T-helper 22 cell (primary cell): Measurements from ENCODE around the gene ZSWIM9.

Source experiments
- DNase-seq: peaks from one replicate; pipeline ENCODE4 v3.0.0-alpha.2; 2020; ENCODE audit warnings: low read depth

The ZSWIM9 gene

DNA sequence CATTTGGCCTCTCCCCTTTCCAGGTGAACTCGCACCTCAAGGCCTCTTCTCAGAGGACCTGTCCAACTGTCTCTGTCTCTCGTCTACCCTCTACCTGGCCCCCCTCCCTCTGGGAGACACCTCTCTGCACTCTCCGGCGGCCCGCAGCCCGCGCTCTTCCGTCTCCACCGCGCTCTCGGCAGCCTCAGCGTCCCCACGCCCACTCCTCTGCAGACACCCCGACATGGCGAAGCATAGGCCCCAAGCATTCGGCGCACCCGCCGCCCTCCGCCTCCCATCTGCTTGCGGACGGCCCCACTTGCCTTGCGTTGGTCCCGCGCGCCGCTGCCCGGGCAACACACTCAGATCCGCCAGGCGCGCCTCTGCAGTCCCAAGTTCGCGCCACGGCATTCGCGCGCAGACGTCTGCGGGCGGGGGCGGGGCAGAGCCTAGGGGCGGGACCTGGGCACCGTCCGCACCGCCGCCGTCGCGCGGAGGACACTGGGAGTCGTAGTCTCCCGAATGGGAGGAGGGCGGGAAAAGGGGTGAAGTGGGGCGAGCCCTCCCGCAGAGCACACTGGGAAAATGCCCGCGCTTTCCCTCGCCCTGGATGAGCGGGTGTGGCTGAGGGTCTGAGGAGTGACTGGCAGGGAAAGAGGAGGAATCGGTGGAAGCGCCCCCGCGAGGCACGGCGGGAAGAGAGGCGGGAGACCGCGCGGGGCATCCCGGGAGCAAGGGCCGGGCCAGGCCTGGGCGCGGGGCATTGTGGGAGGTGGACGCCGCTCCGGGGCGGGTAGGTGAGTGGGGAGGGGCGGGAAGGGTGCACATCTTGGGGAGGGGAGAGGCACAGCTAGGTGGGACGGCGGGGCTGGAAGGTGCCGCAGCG is at the start of gene ZSWIM9, which contains the start of gene LIG1:
Gene ZSWIM9 (plus strand): TSS at position 742 of the 865 bp plus-strand sequence. CDS start 1,123 bp downstream, outside the sequence.
Gene LIG1 (minus strand): TSS at position 406 of the 865 bp plus-strand sequence. CDS start 4,778 bp downstream, outside the sequence.
- peak; percentile 84 for DNase-seq

DNA sequence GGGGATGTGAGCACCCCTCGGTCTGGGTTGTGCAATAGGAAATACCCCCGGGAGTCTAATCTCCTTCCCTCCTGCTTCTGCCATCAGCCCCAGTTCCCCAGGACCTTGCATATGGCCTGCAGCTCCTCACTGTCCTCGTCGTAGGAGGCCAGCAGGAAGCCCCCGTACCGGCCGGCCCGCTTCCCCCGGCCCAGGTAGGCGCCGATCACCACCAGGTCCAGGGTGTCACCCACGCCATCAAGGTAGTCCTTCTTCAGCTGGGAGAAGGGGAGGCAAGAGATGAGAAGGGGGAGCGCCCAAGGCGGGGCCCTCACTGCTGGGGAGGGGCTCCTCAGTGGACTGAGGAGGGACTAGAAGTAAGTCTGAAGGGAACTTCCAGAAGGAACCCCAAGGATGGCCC is 49.4 kb upstream of the ZSWIM9 start:
- no peak for DNase-seq

DNA sequence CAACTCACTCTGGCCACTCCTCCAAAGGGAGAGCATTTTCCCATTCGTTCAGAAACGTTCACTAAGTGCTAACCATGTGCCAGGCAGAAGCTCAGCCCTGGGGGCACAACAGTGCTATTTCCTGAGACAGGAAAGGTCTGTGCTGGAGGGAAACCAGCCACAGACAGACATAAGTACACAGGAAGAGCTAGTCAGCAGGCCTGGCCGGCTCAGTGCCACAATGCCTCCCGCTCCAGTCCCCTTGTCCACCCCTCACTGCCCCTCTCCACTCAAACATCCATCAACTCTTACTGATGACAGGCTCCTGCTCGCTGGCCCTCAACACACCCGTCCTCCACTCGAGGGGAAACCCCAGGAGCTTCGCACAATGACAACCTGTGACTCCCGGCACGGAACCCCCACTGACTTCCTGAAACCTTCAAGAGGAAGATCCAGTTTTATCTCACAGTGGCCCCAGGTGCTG is 48.5 kb upstream of the ZSWIM9 start:
- DNase-seq, result no peak

DNA sequence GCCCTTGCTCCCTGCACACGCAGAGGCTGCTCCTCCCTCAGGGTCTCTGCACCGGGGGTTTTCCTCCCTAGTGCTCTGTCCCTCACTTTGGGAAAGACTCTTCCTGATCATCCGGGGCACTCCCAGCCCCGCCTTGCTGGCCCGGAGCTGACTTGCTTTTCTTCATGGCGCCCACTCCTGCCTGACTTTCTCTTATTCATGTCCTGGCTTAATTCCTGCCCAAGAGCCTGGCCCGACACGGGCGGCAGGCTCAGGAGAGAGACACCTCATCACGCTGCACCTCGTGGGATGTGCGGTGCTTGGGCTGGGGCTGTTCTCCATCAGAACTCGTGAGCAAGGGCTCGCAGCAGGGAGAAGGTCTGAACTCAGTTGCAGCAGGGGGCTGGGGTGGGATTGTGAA is 48.1 kb upstream of the ZSWIM9 start:
- no peak for DNase-seq

DNA sequence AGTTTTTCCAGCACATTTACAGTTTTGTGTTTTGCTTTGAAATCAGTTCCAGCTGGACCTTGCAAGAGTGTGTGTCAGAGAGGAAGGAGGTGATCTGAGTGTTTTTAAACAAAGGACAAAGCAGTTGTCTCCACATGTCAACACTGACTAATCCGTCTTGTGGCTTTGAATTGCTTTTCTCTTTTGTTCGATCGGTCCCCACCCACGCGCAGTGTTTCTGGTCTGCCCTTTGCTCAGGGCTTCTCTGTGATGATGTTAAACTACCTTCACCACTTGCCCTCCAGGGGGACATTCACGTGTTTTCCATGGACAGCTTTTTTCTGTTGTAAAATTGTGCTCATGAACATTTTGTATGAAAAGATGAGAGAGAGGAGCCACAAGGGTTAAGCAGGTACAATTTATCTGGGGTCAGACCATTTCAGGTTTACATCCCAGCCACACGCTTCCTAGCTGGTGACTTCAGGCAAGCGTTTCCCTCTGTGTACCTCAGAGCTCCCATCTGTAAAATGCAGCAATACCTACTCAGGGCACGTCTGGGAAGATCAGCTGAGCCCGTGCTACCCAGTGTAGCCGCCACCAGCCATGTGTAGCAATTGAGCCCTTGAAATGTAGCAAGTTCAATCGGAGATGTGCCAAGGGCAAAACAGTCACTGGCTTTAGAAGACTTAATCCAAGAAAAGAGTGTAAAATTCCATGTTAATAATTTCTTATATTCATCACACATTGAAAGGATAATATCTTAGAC is 46.4 kb upstream of the ZSWIM9 start:
- no peak for DNase-seq

DNA sequence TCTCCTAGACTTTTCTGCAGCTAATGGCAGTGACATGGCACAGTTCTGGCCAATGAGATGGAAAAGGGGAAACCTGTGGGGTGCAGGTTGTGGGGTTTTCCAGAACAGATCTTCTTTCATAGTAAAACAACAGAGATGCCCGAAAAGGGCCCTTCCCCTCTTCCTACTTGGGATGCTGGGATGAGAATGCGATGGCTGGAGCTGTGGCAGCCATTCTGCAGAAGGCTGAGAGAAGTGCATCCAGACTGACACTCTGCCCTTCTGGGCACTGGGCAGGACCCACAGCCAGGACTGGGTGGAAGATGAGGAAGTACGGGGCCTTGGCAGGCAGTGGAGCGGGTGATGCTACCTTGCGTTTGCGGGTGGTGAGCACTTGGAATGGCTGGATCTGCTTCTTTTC is 42.9 kb upstream of the ZSWIM9 start:
- no peak for DNase-seq

DNA sequence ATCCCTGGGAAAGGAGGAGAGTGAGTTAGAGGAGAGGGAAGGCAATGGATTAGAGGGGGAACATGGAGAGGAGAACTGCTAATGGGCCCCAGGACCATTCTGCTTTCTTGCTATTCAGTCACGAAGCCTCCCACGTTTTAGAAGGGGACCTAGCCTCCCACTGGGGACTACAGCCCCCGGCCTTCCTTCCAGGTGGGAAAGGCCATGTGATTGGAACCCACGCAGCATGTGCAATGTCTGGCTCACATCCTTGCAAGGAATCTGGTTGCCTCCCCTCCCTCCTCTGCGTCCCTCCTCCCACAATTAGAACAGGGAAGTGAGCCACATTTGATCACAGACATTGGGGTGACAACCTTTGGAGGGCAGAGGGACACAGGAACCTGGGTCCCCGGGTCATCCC is 37.4 kb upstream of the ZSWIM9 start:
- no peak for DNase-seq

DNA sequence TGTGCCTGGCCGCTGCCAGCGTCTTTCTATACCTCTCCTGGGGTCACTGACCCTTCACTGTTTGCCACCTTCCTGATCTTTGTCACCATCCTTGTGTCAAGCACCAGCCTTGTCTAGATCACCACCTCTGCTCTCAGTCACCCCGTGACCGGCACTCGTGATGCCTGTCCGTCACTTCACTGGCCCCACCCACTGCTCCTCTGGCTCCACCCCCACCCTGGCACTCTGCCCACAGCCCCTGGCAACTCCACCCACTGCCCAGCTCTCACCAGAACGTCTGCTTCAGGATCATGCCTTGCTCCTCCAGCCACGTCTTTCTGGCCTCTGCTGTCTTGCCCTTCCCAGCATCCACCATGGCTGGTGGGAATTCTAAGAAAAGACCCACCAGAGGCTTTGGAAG is 35.1 kb upstream of the ZSWIM9 start:
- no peak for DNase-seq

DNA sequence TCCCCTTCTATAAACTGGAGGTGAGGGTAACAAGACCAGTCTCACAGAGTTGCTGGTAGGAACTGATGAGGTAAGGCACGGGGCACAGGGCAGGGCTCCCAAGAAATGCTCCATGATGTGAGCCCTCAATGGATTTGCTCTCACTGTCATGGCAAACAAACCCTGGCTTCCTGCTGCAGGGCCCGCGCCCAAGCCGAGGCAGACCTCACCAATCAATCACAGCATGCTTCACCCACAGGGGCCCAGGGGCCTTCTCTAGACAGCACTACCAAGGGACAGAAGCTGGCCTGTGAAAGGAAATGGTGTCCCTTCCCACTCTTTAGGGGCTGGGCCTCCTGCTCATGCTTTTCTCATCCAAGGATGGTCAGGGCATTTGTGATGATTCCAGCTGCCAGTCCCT is 33.9 kb upstream of the ZSWIM9 start:
- no peak for DNase-seq

DNA sequence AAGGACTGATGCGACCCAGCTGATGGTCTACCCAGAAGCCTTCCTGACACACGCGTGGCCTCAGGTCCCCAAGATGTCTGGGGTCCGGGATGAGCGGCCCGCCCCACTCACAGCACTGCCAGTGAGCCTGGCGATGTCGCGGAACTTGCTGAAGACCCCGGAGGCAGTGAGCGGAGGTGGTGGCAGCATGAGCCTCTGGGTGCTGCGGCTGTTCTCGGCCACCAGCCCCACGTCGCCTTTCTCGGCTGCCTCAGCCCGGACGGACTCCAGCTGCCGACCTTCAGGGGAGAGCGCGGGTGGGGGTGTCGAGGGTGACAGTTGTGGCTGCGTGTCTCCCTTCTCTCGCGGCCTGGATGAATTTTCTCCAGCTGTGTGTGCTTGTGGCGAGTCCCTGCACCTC is 33.1 kb upstream of the ZSWIM9 start:
- DNase-seq, result no peak

DNA sequence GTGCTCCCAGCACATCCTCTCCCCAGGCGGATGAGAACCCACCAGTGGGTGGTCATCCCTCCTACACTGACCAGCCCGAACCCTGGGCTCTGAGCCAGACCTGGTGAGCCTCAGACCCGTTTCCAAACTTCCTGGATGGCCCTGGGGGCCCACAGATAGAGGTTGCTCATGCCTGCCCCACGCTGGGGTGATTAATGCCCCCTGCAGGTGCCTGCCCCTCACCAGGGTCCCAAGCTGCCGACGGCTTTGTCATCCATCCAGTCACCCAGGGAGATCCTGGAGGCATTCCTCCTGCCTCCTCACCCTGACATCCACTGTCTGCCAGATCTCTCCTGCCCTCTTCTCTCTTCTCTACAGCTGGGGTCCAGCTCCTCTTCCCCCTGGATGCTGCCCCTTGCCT is 31.4 kb upstream of the ZSWIM9 start:
- DNase-seq, result no peak

DNA sequence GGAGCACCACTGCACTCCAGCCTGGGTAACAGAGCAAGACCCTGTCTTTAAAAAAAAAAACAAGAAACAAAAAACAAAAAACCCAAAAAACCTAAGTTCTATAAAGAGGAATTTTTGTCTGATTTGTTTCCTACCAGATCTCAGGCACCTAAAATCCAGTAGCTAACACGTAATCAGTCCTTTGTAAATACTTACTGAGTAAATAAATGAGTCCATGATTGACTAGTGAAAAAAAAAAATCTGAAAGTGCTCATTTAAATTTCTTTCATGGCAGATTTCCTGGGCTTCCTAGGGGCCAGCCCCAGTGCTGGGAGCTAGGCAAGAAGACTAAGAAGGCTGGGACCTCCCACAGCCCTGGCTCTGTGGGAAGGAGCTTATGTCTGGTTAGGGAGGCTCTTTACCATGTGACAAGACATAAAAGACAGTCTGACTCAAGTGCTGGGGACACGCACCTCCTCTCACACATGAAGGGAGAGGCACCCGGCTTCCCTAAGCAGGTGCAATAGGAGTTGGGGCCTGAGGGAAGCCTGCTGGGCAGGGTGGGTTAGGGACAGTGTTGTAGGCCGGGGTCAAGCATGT is 22.8 kb upstream of the ZSWIM9 start:
- no peak for DNase-seq

DNA sequence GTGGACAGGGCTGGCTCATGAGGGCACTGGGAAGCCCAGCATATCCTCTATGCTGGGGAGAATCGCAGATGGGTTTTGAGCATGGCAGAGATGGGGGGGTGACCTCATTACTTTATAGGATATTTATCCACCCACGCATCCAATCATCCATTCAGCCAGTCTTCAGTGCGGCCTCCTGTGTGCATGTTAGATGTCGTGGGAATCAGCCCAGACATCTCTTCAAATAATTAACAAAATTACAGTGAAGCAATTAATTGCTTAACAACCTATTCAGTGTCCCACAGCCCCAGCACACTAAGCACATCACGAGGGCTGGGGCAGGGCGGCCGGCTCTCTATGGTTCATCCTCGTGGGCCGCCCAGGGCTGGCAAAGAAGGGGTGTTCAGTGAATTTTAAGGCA is 21.9 kb upstream of the ZSWIM9 start:
- DNase-seq, result no peak

DNA sequence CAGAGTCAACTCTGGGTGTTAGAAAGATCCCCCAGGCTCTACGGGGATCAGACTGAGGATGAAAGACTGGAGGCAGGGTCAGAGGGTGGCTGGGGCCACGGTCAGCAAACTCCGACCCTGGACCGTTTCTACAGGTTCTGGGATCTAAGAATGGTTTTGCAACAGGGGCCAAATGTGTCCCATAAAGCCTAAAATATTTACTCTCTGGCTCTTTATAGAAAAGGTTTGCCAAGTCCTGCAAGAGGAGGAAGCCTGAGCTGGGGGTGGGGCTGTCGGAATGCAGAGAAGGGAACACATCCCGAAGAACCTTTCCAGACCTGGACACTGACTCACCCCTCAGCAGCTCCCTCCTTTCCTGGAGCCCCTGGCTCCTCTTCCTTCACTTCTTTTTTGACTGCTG is 21.1 kb upstream of the ZSWIM9 start:
- no peak for DNase-seq

DNA sequence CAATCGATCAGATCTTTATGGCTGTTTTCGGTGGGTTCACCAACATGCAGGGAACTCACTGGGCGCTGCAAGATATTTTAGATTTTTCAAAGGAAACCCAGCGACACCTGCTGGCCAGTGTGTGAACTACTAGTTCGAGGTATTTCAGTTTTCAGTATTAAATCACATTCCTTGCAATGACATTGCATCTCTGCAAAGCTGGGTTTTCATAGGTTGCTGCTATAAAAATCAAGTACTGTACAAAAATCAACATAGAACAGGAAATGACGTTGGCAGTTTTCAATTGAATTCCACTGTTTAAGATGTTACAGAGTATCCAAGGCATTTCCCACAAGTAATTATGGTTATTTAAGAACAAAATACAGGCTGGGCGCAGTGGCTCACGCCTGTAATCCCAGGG is 17.9 kb upstream of the ZSWIM9 start:
- no peak for DNase-seq

DNA sequence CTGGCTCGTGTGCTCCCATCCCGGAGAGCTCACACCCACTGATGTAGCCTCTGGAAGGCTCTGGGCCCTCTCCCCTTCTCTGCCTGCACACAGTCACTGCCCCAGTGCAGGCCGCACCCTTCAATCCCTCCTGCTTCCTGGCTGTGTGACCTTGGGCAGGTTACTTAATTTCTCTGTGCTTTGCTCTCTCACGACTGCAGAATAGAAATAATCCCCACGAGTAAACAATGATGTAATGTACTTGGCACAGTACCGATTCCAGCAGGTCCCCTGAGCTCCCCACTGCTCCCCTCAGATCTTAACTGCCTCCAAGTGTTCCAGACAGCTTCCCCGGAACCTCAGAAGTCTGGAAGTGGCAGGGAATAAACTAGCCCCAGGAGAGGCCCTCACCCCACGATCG is 16.5 kb upstream of the ZSWIM9 start:
- no peak for DNase-seq

DNA sequence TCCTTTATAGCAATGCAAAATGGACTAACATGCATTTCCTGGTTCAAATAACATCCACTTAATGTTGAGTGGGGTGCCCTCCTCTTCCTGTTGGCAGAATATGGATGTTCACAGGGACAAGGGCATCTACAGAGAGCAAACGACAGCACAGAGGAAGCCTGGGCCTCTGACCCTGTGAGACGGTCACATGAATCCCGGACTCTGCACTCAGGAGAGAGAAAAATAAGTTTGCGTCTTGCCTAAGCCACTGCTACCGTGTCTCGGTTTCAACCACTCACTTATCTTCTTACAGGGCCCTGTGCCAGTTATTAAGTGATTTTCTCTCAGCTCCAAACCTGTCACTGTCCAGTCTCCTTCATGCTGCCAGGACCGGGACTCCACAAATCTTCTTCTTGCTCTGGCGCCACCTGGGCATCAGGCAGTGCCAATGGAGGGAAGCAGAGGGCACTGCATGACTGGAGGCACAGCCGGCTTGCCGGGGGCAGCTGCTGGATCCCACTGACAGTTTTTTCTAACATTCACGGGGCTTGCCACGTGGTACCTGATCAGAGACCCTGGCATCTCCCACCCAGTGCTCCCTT is 12.2 kb upstream of the ZSWIM9 start:
- DNase-seq, result no peak

DNA sequence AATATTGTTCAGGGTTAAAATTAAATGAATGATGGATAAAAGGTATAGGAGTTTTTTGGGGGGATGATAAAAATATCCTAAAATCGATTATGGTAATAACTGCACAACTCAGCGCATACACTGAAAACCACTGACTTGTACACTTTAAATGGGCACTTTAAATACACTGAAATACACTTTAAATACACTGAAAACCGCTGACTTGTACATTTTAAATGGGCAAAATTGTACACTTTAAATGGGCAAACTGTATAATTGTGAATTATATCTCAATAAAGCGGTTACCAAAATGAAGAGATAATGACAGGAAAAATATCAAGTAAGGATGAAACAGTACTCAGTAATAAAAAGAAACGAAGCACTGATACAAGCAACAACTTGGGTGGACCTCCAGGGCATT is 1.8 kb upstream of the ZSWIM9 start:
- no peak for DNase-seq

DNA sequence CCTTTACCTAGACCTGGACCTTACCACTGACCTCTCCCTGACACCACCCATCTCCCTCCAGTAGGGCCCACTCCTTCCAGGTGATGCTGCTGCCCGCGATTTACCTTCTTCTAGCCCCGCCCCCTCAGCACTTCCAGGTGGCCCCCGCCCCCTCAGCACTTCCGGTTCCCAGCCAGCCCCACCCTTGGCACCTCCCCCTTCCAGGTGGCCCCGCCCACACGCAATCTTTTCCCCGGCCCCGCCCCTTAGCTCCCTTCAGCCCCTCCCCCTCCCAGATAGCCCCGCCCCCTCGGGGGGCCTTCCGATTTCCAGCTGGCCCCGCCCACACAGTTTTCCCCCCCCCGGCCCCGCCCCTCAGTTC is 922 bp upstream of the ZSWIM9 start:
- peak; percentile 89 for DNase-seq

DNA sequence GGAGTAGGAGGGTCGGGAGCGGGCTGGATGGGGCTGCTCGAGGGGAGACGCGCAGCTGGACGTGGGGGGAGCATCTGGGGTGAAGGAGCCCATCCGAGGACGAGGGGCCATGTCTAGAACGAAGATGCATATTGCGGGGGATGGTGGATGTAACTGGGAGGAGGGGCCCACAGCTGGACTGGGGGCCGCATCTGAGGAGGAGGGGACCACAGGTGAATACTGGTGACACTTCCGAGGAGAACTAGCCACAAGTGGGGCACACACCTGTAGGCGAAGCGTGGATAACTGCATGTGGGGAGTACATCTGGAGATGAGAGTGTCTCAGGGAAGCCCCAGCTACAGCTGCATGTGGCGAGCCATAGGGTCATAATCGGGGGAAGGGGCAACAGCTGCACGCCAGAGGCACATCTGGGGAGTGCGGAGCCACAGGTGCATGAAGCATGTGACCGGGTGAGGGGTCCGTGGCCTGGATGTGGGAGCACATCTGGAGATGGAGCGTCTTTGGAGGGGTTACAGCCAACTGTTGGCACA is 402 bp downstream of the ZSWIM9 start:
- no peak for DNase-seq

DNA sequence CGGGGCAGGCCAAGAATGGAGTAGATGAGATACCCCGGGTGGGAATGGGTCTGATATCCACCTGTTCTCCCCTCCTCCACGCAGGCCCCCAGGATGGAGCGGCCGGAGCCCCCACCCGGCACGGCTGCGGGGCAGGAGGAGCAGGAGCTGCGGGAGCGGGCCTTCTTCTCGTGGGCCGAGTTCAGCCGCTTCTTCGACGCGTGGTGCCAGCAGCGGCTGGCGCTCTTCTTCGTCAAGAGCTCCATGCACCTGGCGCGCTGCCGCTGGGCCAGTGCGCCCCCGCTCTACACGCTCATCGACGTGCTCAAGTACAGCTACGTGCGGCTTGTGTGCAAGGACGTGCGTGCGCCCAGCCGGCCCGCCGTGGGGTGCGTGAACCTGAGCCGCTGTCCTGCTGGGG is 1.2 kb downstream of the ZSWIM9 start:
- DNase-seq, result no peak

DNA sequence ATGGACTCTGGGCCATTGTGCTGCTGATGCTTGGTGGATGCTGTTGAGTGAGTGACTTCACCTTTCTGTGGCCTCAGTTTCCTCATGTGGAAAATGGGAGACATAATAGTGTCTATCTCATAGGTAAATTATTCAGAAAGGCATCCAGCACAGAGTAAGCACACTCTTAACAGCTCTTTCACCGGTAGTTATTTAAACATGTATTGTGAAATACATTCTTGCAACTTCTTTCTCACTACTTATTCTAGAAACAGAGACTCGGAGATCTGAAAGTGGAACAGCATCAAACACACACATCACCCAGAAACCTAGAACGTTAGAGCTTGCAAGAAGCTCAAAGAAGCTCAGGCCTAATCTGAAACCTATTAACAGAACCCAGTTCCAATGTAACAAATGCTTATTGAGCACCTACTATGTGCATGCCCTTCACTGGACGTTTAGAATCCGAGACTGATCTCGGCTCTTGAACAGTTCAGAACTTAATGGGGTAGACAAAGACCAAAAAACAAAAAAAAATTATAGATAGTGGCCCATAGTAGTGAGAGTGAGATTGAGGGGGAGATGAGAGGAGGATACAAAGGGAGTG is 4.1 kb downstream of the ZSWIM9 start:
- DNase-seq, result no peak
